ENCODE data around the gene PARD3B. TPM values are rescaled to one million over a fixed set of nuclear protein-coding genes. Genes with fewer than 3 reads are reported as not detected.

Gene PARD3B
- total RNA-seq, 1 experiment from 2014 or later, result 6.4 TPM

DNA sequence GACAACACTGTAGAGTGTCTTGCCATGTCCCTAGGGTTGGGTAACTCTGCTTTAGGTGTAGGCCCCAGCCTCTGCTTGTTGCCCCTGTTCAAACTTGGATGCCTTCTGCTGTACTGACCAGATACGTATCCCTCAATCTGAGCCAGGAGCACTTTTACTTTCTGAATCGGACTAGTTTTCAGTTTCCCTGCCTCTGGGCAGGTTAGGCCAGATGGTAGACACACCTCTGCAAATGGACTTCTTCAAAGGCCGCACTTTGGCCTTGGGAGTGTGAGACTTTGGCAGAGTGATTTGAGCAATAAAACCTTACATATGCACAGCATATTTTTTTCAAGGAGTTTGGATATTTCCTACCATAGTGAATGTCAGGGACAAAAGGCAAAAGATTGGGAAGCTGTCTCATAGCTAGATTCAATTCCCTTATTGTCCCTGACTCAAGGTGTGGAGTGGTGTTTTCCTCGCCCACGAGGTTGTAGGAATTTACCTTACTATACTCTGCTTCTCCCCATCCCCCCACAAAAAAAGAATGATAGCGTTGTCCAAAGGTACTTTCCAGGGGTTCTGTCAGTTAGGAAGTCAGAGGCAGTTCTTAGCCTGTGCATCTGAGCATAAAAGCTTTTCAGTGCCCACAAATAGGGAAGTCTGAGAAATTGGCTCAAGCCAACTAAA lies 15.3 kb upstream of the PARD3B start:
- H3K4me3 Mint-ChIP-seq, result no peak overlapping the region
- TF ChIP-seq, protein P1, sequence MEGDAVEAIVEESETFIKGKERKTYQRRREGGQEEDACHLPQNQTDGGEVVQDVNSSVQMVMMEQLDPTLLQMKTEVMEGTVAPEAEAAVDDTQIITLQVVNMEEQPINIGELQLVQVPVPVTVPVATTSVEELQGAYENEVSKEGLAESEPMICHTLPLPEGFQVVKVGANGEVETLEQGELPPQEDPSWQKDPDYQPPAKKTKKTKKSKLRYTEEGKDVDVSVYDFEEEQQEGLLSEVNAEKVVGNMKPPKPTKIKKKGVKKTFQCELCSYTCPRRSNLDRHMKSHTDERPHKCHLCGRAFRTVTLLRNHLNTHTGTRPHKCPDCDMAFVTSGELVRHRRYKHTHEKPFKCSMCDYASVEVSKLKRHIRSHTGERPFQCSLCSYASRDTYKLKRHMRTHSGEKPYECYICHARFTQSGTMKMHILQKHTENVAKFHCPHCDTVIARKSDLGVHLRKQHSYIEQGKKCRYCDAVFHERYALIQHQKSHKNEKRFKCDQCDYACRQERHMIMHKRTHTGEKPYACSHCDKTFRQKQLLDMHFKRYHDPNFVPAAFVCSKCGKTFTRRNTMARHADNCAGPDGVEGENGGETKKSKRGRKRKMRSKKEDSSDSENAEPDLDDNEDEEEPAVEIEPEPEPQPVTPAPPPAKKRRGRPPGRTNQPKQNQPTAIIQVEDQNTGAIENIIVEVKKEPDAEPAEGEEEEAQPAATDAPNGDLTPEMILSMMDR (conservative IDR thresholded peaks at IDR 0.05), result no peak
- Histone ChIP-seq H3K4me1 (ENCODE audit: insufficient read depth, low read length) (no peaks in the 10 kb centered on the region), H2BK120ac (ENCODE audit: low read depth, low read length, poor library complexity, severe bottlenecking) (no peak overlapping the region), H3K56ac (ENCODE audit: insufficient read length, low read depth, low read length) (no peak overlapping the region), H3K79me2 (ENCODE audit: insufficient read depth, low read length) (no peaks in the 10 kb centered on the region), H4K20me1 (ENCODE audit: control insufficient read depth, insufficient read depth, insufficient read length) (no peaks in the 10 kb centered on the region), H3K4me2 (ENCODE audit: insufficient read depth, insufficient read length, low read length) (no peak overlapping the region), H3K14ac (ENCODE audit: insufficient read depth, low read length) (no peak overlapping the region), H3K9me3 (ENCODE audit: control insufficient read depth, low read depth, low read length) (no peaks in the 10 kb centered on the region), H2AK5ac (ENCODE audit: insufficient read length, low read length) (no peak overlapping the region), H4K8ac (replicated peaks; ENCODE audit: insufficient read length, low read depth, low read length) (no peak overlapping the region), H2BK20ac (ENCODE audit: low read depth, low read length, poor library complexity, severe bottlenecking) (no peak overlapping the region), H3T11ph (ENCODE audit: low read length) (no peak overlapping the region), H2AFZ (ENCODE audit: low read length) (no peak overlapping the region), H3K23me2 (ENCODE audit: insufficient read length, low read depth, low read length, poor library complexity, severe bottlenecking) (no peaks in the 10 kb centered on the region), H4K5ac (ENCODE audit: insufficient read length, low read depth, low read length) (no peak overlapping the region), H3K23ac (ENCODE audit: insufficient read length, low read depth, low read length) (no peak overlapping the region), H3K27ac (ENCODE audit: insufficient read length, low read depth, low read length) (no peak overlapping the region), H3K4ac (ENCODE audit: low read depth, low read length) (no peak overlapping the region), H3K79me1 (ENCODE audit: insufficient read depth, low read depth, low read length, poor library complexity, severe bottlenecking) (no peaks in the 10 kb centered on the region), H3K18ac (ENCODE audit: insufficient read length, low read depth, low read length) (no peak overlapping the region), H2BK12ac (ENCODE audit: insufficient read length, low read depth, low read length) (no peak overlapping the region), H2BK15ac (ENCODE audit: low read depth, low read length) (no peak overlapping the region), H4K91ac (ENCODE audit: insufficient read length, low read depth, low read length) (no peak overlapping the region), H2BK5ac (ENCODE audit: insufficient read length, low read length) (no peak overlapping the region), H3K9ac (ENCODE audit: extremely low read depth, insufficient read length, low read length) (no peak overlapping the region), H3K27me3 (ENCODE audit: insufficient read depth, low read length) (no peaks in the 10 kb centered on the region)
- WGBS (ENCODE audit: extremely low coverage, insufficient read length, low lambda C conversion rate), result no CpG with 5 or more reads among the region's 6 CpGs
- no peaks in the 10 kb centered on the region for H3K36me3 Mint-ChIP-seq (ENCODE audit: insufficient read depth in 1 of 3, low read depth in 3 of 3)
- no peaks in the 10 kb centered on the region for H3K27me3 Mint-ChIP-seq (ENCODE audit: low read depth)
- DNase-seq, result no peak
- H3K4me1 Mint-ChIP-seq, result peaks cover 12 to 14% of the 10 kb centered on the region in 2 experiments
- H3K27ac Mint-ChIP-seq, result no peak overlapping the region
- H3K9me3 Mint-ChIP-seq, result no peaks in the 10 kb centered on the region

Measured in H9 (cell line).